GM12878 (cell line): Measurements from ENCODE around the gene PRRC1. TPM values are rescaled to one million over a fixed set of nuclear protein-coding genes. Genes with fewer than 3 reads are reported as not detected.

Source experiments
- ATF7 ChIP-seq: fragments of 450-650 bp; IDR thresholded peaks from 2 replicates; pipeline ENCODE4 v1.6.1; 2016; ENCODE audit warnings: low read depth, mild to moderate bottlenecking
- CHD1 ChIP-seq: IDR thresholded peaks from 2 replicates; pipeline ENCODE4 v1.6.1; 2012; ENCODE audit warnings: low read depth, low read length, improper control_type of control experiment
- EED ChIP-seq: sonication (generic); IDR thresholded peaks from 2 replicates; pipeline ENCODE4 v1.6.1; 2016; ENCODE audit warnings: antibody characterized with exemption, low read depth
- IKZF2 ChIP-seq, 2 experiments: fragments of 450-650 bp; IDR thresholded peaks; 2 replicates each; pipeline ENCODE4 v1.6.1; 2017; ENCODE audit warnings: mild to moderate bottlenecking in 2 of 2, moderate library complexity in 2 of 2
- MEF2B ChIP-seq: fragments of 450-650 bp; IDR thresholded peaks from 2 replicates; pipeline ENCODE4 v1.6.1; 2018; ENCODE audit warnings: mild to moderate bottlenecking, moderate library complexity; ENCODE audit not compliant: partially characterized antibody, poor library complexity, severe bottlenecking
- NFYA ChIP-seq: IDR thresholded peaks from 2 replicates; pipeline ENCODE4 v1.6.1; 2011; ENCODE audit warnings: low read depth, mild to moderate bottlenecking, low read length, improper control_type of control experiment, borderline replicate concordance
- NFYB ChIP-seq: IDR thresholded peaks from 2 replicates; pipeline ENCODE4 v1.6.1; 2011; ENCODE audit warnings: low read depth, mild to moderate bottlenecking, low read length, improper control_type of control experiment, moderate library complexity; ENCODE audit not compliant: insufficient read depth
- NR2C1 ChIP-seq: fragments of 450-650 bp; IDR thresholded peaks from 2 replicates; pipeline ENCODE4 v1.6.1; 2017; ENCODE audit warnings: antibody characterized with exemption, mild to moderate bottlenecking, moderate library complexity
- PML ChIP-seq: IDR thresholded peaks from 2 replicates; pipeline ENCODE4 v1.6.1; 2012; ENCODE audit warnings: low read length, inconsistent platforms
- POLR2AphosphoS5 ChIP-seq: IDR thresholded peaks from 2 replicates; pipeline ENCODE4 v1.6.1; 2011; ENCODE audit warnings: mild to moderate bottlenecking, low read length, inconsistent platforms
- RB1 ChIP-seq: fragments of 450-650 bp; formaldehyde crosslinking; IDR thresholded peaks from 2 replicates; pipeline ENCODE4 v1.6.1; 2017; ENCODE audit warnings: mild to moderate bottlenecking, borderline replicate concordance
- SIX5 ChIP-seq: IDR thresholded peaks from 2 replicates; pipeline ENCODE4 v1.6.1; 2011; ENCODE audit warnings: mild to moderate bottlenecking, low read depth, low read length, moderate library complexity; ENCODE audit not compliant: severe bottlenecking
- SMC3 ChIP-seq: IDR thresholded peaks from 2 replicates; pipeline ENCODE4 v1.6.1; 2011; ENCODE audit warnings: low read length, improper control_type of control experiment, borderline replicate concordance
- SREBF2 ChIP-seq: IDR thresholded peaks from 2 replicates; pipeline ENCODE4 v1.6.1; 2012; ENCODE audit warnings: mild to moderate bottlenecking, low read length
- ZNF622 ChIP-seq: fragments of 450-650 bp; IDR thresholded peaks from 2 replicates; pipeline ENCODE4 v1.6.1; 2017; ENCODE audit warnings: mild to moderate bottlenecking, inconsistent platforms
- polyA plus RNA-seq, 11 experiments: library from polyadenylated mRNA; depleted of rRNA in 4 of 11; unstranded in 6 of 11; stranded (reverse) in 5 of 11; fragments of >200 nt; fragmentation: Nextera tagmentation in 4 of 11; fragmentation: Illumina TruSeq in 1 of 11; extraction: Ambion mirVana in 4 of 11; extraction: Trizol in 1 of 11; gene quantifications; 1 replicate in 1 of 11; 2 replicates in 10 of 11; pipeline versions ENCODE4 v1.2.1 to v1.2.3, GENCODE V29; 2011 to 2016; ENCODE audit warnings: inconsistent platforms in 2 of 11, missing spikeins in 2 of 11, low read depth in 1 of 11
- total RNA-seq, 4 experiments: library from RNA; depleted of rRNA in 3 of 4; stranded (reverse); fragments of >200 nt in 3 of 4; fragmentation: Illumina TruSeq in 1 of 4; extraction: Trizol in 1 of 4; gene quantifications; 2 replicates each; pipeline versions ENCODE4 v1.2.1 to v1.2.3, GENCODE V29; 2013 to 2021
- TF ChIP-seq, protein P1 (sequence below): IDR thresholded peaks from 2 replicates; pipeline ENCODE4 v1.6.1; 2012; ENCODE audit warnings: mild to moderate bottlenecking, low read depth, low read length
- TF ChIP-seq, protein P2 (sequence below): fragments of 450-650 bp; IDR thresholded peaks from 2 replicates; pipeline ENCODE4 v1.6.1; 2017; ENCODE audit warnings: mild to moderate bottlenecking, low read depth, inconsistent platforms; ENCODE audit not compliant: poor library complexity, severe bottlenecking
- TF ChIP-seq, protein P3 (sequence below): fragments of 150-350 bp; IDR thresholded peaks from 2 replicates; pipeline ENCODE4 v1.6.1; 2014; ENCODE audit warnings: mild to moderate bottlenecking, low read depth, low read length
- TF ChIP-seq, protein P4 (sequence below): IDR thresholded peaks from 2 replicates; pipeline ENCODE4 v1.6.1; 2012; ENCODE audit warnings: low read depth, low read length, improper control_type of control experiment
- TF ChIP-seq, protein P5 (sequence below): IDR thresholded peaks from 2 replicates; pipeline ENCODE4 v1.6.1; 2011; ENCODE audit warnings: mild to moderate bottlenecking, low read depth, low read length, moderate library complexity; ENCODE audit not compliant: insufficient replicate concordance

PRRC1 gene
- total and polyA plus RNA-seq, 10 of the 15 experiments (the other 5 are each of a cell fraction or from before 2014, with no cell fraction given) = 19.0 to 54.5 (median 31.0) TPM

DNA sequence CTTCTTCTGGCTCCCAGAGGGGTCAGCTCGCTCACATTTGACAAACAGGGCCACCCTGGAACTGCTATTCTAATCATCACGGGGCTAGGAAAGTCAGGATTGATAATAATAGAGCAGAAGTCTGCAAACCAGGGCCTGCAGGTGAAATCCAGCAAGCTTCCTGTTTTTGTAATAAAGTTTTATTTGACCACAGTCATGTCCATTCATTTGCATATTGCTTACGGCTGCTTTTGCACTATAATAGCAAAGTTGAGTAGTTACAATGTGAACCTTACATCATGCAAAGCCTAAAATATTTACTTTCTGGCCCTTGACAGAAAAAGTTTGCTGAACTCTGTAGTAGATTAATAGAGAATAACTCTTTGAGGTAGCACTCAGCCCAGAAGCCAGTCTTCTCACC is 68.2 kb downstream of the PRRC1 start (continued):
- TF ChIP-seq, protein P1, sequence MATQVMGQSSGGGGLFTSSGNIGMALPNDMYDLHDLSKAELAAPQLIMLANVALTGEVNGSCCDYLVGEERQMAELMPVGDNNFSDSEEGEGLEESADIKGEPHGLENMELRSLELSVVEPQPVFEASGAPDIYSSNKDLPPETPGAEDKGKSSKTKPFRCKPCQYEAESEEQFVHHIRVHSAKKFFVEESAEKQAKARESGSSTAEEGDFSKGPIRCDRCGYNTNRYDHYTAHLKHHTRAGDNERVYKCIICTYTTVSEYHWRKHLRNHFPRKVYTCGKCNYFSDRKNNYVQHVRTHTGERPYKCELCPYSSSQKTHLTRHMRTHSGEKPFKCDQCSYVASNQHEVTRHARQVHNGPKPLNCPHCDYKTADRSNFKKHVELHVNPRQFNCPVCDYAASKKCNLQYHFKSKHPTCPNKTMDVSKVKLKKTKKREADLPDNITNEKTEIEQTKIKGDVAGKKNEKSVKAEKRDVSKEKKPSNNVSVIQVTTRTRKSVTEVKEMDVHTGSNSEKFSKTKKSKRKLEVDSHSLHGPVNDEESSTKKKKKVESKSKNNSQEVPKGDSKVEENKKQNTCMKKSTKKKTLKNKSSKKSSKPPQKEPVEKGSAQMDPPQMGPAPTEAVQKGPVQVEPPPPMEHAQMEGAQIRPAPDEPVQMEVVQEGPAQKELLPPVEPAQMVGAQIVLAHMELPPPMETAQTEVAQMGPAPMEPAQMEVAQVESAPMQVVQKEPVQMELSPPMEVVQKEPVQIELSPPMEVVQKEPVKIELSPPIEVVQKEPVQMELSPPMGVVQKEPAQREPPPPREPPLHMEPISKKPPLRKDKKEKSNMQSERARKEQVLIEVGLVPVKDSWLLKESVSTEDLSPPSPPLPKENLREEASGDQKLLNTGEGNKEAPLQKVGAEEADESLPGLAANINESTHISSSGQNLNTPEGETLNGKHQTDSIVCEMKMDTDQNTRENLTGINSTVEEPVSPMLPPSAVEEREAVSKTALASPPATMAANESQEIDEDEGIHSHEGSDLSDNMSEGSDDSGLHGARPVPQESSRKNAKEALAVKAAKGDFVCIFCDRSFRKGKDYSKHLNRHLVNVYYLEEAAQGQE = no peak
- peak; percentile 40; the same call in 1 of the 2 replicates for TF ChIP-seq ATF7
- no peak for TF ChIP-seq POLR2AphosphoS5
- no peak for TF ChIP-seq EED
- TF ChIP-seq SREBF2 = no peak
- TF ChIP-seq, protein P2, sequence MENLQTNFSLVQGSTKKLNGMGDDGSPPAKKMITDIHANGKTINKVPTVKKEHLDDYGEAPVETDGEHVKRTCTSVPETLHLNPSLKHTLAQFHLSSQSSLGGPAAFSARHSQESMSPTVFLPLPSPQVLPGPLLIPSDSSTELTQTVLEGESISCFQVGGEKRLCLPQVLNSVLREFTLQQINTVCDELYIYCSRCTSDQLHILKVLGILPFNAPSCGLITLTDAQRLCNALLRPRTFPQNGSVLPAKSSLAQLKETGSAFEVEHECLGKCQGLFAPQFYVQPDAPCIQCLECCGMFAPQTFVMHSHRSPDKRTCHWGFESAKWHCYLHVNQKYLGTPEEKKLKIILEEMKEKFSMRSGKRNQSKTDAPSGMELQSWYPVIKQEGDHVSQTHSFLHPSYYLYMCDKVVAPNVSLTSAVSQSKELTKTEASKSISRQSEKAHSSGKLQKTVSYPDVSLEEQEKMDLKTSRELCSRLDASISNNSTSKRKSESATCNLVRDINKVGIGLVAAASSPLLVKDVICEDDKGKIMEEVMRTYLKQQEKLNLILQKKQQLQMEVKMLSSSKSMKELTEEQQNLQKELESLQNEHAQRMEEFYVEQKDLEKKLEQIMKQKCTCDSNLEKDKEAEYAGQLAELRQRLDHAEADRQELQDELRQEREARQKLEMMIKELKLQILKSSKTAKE = peak; percentile 46
- no peak for TF ChIP-seq NFYA
- TF ChIP-seq IKZF2 (IDR thresholded peaks at IDR 0.05) = no peak; a peak in 1 of 4 replicates
- TF ChIP-seq, protein P3, sequence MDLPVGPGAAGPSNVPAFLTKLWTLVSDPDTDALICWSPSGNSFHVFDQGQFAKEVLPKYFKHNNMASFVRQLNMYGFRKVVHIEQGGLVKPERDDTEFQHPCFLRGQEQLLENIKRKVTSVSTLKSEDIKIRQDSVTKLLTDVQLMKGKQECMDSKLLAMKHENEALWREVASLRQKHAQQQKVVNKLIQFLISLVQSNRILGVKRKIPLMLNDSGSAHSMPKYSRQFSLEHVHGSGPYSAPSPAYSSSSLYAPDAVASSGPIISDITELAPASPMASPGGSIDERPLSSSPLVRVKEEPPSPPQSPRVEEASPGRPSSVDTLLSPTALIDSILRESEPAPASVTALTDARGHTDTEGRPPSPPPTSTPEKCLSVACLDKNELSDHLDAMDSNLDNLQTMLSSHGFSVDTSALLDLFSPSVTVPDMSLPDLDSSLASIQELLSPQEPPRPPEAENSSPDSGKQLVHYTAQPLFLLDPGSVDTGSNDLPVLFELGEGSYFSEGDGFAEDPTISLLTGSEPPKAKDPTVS = no peak
- no peak for TF ChIP-seq RB1
- TF ChIP-seq CHD1 = no peak
- TF ChIP-seq, protein P4, sequence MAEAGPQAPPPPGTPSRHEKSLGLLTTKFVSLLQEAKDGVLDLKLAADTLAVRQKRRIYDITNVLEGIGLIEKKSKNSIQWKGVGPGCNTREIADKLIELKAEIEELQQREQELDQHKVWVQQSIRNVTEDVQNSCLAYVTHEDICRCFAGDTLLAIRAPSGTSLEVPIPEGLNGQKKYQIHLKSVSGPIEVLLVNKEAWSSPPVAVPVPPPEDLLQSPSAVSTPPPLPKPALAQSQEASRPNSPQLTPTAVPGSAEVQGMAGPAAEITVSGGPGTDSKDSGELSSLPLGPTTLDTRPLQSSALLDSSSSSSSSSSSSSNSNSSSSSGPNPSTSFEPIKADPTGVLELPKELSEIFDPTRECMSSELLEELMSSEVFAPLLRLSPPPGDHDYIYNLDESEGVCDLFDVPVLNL = no peak
- TF ChIP-seq, protein P5, sequence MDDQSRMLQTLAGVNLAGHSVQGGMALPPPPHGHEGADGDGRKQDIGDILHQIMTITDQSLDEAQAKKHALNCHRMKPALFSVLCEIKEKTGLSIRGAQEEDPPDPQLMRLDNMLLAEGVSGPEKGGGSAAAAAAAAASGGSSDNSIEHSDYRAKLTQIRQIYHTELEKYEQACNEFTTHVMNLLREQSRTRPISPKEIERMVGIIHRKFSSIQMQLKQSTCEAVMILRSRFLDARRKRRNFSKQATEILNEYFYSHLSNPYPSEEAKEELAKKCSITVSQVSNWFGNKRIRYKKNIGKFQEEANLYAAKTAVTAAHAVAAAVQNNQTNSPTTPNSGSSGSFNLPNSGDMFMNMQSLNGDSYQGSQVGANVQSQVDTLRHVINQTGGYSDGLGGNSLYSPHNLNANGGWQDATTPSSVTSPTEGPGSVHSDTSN = no peak
- no peak for TF ChIP-seq MEF2B
- TF ChIP-seq SIX5 = no peak
- TF ChIP-seq NR2C1 = no peak
- TF ChIP-seq ZNF622 = no peak
- no peak for TF ChIP-seq PML
- no peak for TF ChIP-seq SMC3
- TF ChIP-seq NFYB = no peak
- TF ChIP-seq, all 136 proteins: peak for 18
